Measurements from ENCODE around the gene ESRRA. TPM values are rescaled to one million over a fixed set of nuclear protein-coding genes. Genes with fewer than 3 reads are reported as not detected.

Gene ESRRA
- total RNA-seq, 6 donors from 2014 or later: 42.7 to 109 (median 80.6) TPM

DNA sequence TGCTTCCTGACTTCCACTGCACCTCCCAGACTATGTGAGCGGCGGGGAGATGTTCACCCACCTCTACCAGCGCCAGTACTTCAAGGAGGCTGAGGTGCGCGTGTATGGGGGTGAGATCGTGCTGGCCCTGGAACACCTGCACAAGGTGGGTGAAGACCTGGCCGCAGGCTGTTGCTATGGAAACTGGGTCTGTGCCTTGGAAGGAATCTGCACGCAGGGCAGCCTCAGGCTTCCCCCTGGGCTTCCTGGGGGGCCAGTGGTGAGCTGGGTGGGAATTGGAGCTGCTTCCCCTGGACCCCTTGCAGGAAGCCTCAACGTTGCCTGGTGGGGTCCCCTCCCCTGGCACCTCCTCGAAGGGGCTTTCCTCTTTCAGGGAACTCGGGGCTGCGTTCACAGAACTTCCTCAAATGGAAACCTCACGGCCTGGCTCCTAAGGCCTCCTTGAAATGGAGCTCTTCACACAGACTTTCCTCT, 55.2 kb downstream of the ESRRA start:
- TF ChIP-seq EP300 (IDR thresholded peaks at IDR 0.05) (no peak), POLR2AphosphoS5 (IDR thresholded peaks at IDR 0.05) (no peak), POLR2A (IDR thresholded peaks at IDR 0.05) (no peak), CTCF (IDR thresholded peaks at IDR 0.05) (no peak)
- Histone ChIP-seq H3K4me1 (peaks cover 29 to 39% (median 33%) of the 10 kb centered on the region in 4 donors), H3K27ac (no peak overlapping the region), H3K4me3 (peak overlapping the region in 3 of 4 donors; percentile 78 to 99 (median 80)), H3K36me3 (peaks cover 20 to 51% (median 45%) of the 10 kb centered on the region in 4 donors), H3K27me3 (no peaks in the 10 kb centered on the region), H3K9me3 (no peaks in the 10 kb centered on the region)
- WGBS, 2 donors: 64 to 81% methylated on average over 12 to 13 of the region's 13 CpGs
- no peak for ATAC-seq (ENCODE audit: low FRiP score in 2 of 2)
- no peak for DNase-seq

DNA sequence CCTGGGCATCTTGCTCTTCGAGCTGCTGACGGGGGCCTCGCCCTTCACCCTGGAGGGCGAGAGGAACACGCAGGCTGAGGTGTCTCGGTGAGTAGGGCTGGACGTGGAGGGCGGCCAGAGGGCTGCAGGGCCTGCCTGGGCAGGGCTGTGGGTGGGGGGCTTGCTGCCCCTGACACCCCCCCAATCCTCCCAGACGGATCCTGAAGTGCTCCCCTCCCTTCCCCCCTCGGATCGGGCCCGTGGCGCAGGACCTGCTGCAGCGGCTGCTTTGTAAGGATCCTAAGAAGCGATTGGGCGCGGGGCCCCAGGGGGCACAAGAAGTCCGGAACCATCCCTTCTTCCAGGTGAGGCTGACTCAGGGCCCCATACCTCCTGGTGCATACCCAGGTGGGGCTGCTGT, 56.3 kb downstream of the ESRRA start:
- Histone ChIP-seq H3K27me3 (no peaks in the 10 kb centered on the region), H3K27ac (no peak overlapping the region), H3K4me1 (peaks cover 25 to 36% (median 29%) of the 10 kb centered on the region in 4 donors), H3K9me3 (no peaks in the 10 kb centered on the region), H3K4me3 (no peak overlapping the region), H3K36me3 (peaks cover 23 to 63% (median 57%) of the 10 kb centered on the region in 4 donors)
- DNase-seq (peak in 1 of 2 donors; percentile 81), ATAC-seq (ENCODE audit: low FRiP score in 2 of 2) (no peak)
- TF ChIP-seq EP300 (IDR thresholded peaks at IDR 0.05) (no peak), CTCF (IDR thresholded peaks at IDR 0.05) (no peak), POLR2A (IDR thresholded peaks at IDR 0.05) (no peak), POLR2AphosphoS5 (IDR thresholded peaks at IDR 0.05) (no peak)
- 95 to 96% methylated on average over 11 to 16 of the region's 18 CpGs for WGBS, 2 donors

GRCh38 chr11:64362339-64362738, 57.0 kb downstream of the ESRRA start:
- Histone ChIP-seq H3K9me3 (no peaks in the 10 kb centered on the region), H3K4me1 (peaks cover 25 to 31% (median 29%) of the 10 kb centered on the region in 4 donors), H3K4me3 (no peak overlapping the region), H3K27ac (no peak overlapping the region), H3K27me3 (no peaks in the 10 kb centered on the region), H3K36me3 (peaks cover 23 to 70% (median 61%) of the 10 kb centered on the region in 4 donors)
- ATAC-seq (ENCODE audit: low FRiP score in 2 of 2) (no peak), DNase-seq (no peak)
- WGBS, 2 donors: 96 to 97% methylated on average over 10 of the region's 10 CpGs
- TF ChIP-seq POLR2AphosphoS5 (IDR thresholded peaks at IDR 0.05) (no peak), EP300 (IDR thresholded peaks at IDR 0.05) (no peak), CTCF (IDR thresholded peaks at IDR 0.05) (no peak), POLR2A (IDR thresholded peaks at IDR 0.05) (no peak)

- no peak for TF ChIP-seq CTCF (IDR thresholded peaks at IDR 0.05)
- no peak for TF ChIP-seq POLR2AphosphoS5 (IDR thresholded peaks at IDR 0.05)
- no peak for TF ChIP-seq POLR2A (IDR thresholded peaks at IDR 0.05)
- no peak for TF ChIP-seq EP300 (IDR thresholded peaks at IDR 0.05)
- 82 to 84% methylated on average over 6 of the region's 6 CpGs for WGBS, 2 donors
- ATAC-seq (ENCODE audit: low FRiP score in 2 of 2) (no peak), DNase-seq (no peak)
- H3K9me3 ChIP-seq: no peaks in the 10 kb centered on the region
- H3K27ac ChIP-seq: no peak overlapping the region
- H3K4me3 ChIP-seq: no peak overlapping the region
- peaks cover 12 to 13% (median 13%) of the 10 kb centered on the region in 4 donors for H3K4me1 ChIP-seq
- H3K36me3 ChIP-seq: peaks cover 30 to 91% (median 81%) of the 10 kb centered on the region in 4 donors
- H3K27me3 ChIP-seq: no peaks in the 10 kb centered on the region
These were observed 59.1 kb downstream of the ESRRA start for GRCh38 chr11:64364435-64364834.

GRCh38 chr11:64364911-64365310, 59.6 kb downstream of the ESRRA start:
- DNase-seq (no peak), ATAC-seq (ENCODE audit: low FRiP score in 2 of 2) (no peak)
- no peaks in the 10 kb centered on the region for H3K27me3 ChIP-seq
- H3K4me1 ChIP-seq: peaks cover 7 to 8% (median 8%) of the 10 kb centered on the region in 4 donors
- peaks cover 33 to 96% (median 86%) of the 10 kb centered on the region in 4 donors for H3K36me3 ChIP-seq
- H3K4me3 ChIP-seq: no peak overlapping the region
- WGBS, 2 donors: 93 to 100% methylated on average over 2 to 4 of the region's 4 CpGs
- H3K9me3 ChIP-seq: no peaks in the 10 kb centered on the region
- no peak for TF ChIP-seq EP300 (IDR thresholded peaks at IDR 0.05)
- no peak overlapping the region for H3K27ac ChIP-seq

Small RNA genes within 50 kb of the gene (small RNA-seq; reads per million reads assigned to genes)
- gene MIR7155 (0.31 to 1.6 (median 0.71) reads per million in 4 donors), gene RF00019 (0 reads per million in 4 donors)

Other genes starting within 250 kb of the ESRRA start
- 10 to 100 TPM; 16.7 to 59.7 (median 33.5) TPM for gene MACROD1, start 139.4 kb upstream of the ESRRA start, total RNA-seq
- gene STIP1, start 119.4 kb upstream of the ESRRA start, total RNA-seq: 100 to 1,000 TPM in 1 of 6 donors, 10 to 100 TPM in 5; 37.8 to 132 (median 82.6) TPM
- gene FERMT3, start 98.8 kb upstream of the ESRRA start, total RNA-seq: 100 to 1,000 TPM in 3 of 6 donors, 10 to 100 TPM in 3; 33.2 to 119 (median 89.3) TPM
- gene TRPT1, start 79.3 kb upstream of the ESRRA start, total RNA-seq: 10 to 100 TPM; 27.2 to 69.1 (median 35.2) TPM
- gene NUDT22, start 79.2 kb upstream of the ESRRA start, total RNA-seq: 10 to 100 TPM; 30.3 to 94.3 (median 68.0) TPM
- gene DNAJC4, start 75.0 kb upstream of the ESRRA start, total RNA-seq: 10 to 100 TPM; 25.0 to 52.0 (median 39.2) TPM
- 100 to 1,000 TPM in 3 of 6 donors, 10 to 100 TPM in 3; 25.1 to 171 (median 124) TPM for gene VEGFB, start 70.9 kb upstream of the ESRRA start, total RNA-seq
- 100 to 1,000 TPM in 1 of 6 donors, 10 to 100 TPM in 5; 40.9 to 132 (median 63.1) TPM for gene FKBP2, start 64.4 kb upstream of the ESRRA start, total RNA-seq
- gene PPP1R14B, start 58.6 kb upstream of the ESRRA start, total RNA-seq: 100 to 1,000 TPM in 1 of 6 donors, 10 to 100 TPM in 5; 51.4 to 118 (median 60.3) TPM
- 10 to 100 TPM; 19.5 to 55.5 (median 30.3) TPM for gene PLCB3, start 54.0 kb upstream of the ESRRA start, total RNA-seq
- gene BAD, start 20.9 kb upstream of the ESRRA start, total RNA-seq: 100 to 1,000 TPM in 2 of 6 donors, 10 to 100 TPM in 4; 59.7 to 150 (median 80.1) TPM
- gene GPR137, start 19.7 kb upstream of the ESRRA start, total RNA-seq: 10 to 100 TPM in 5 of 6 donors, 1 to 10 TPM in 1; 7.3 to 48.1 (median 27.0) TPM
- gene KCNK4, start 14.2 kb upstream of the ESRRA start, total RNA-seq: under 1 TPM in 3 of 6 donors, not detected in 3; 0.17 to 0.55 (median 0.26) TPM
- gene CATSPERZ, start 5.2 kb upstream of the ESRRA start, total RNA-seq: 10 to 100 TPM in 1 of 6 donors, 1 to 10 TPM in 1, under 1 TPM in 2, not detected in 2; 0.51 to 62.9 (median 2.5) TPM
- gene TRMT112, start 12.0 kb downstream of the ESRRA start, total RNA-seq: 100 to 1,000 TPM; 110 to 215 (median 170) TPM
- 100 to 1,000 TPM; 146 to 493 (median 309) TPM for gene PRDX5, start 12.6 kb downstream of the ESRRA start, total RNA-seq
- 100 to 1,000 TPM in 1 of 6 donors, 10 to 100 TPM in 5; 12.6 to 138 (median 37.2) TPM for gene CCDC88B, start 34.7 kb downstream of the ESRRA start, total RNA-seq
- gene RPS6KA4, start 53.6 kb downstream of the ESRRA start, total RNA-seq: 10 to 100 TPM; 16.3 to 93.2 (median 46.7) TPM